Activated T-helper 1 cell treated with anti-CD3 and anti-CD28 coated beads, Interleukin-12 subunit alpha, Interleukin-12 subunit beta, Interleukin-2, Interleukin-4 antibody, amounts not matched to agents 30 ng/mL and 10 ng/mL and 1 ng/mL, durations not matched to agents 14 hours and 24 hours and 36 hours (primary cell): ENCODE results near the gene CRYGD. TPM values are rescaled to one million over a fixed set of nuclear protein-coding genes. Genes with fewer than 3 reads are reported as not detected.
"Not testable (repeated sequence)": the region's sequence is repeated elsewhere in the genome, so short reads cannot be mapped to it uniquely, and the experiment has no call there.

Experiments
- DNase-seq: peaks from one replicate; pipeline ENCODE4 v3.0.0; 2021; ENCODE audit warnings: low spot score
- H3K27ac Mint-ChIP-seq: one replicate; pipeline ENCODE4 v1.8.0; 2021; ENCODE audit warnings: mild to moderate bottlenecking, mixed read lengths
- H3K27me3 Mint-ChIP-seq: one replicate; pipeline ENCODE4 v1.8.0; 2022; ENCODE audit warnings: mild to moderate bottlenecking, moderate library complexity, mixed read lengths; ENCODE audit not compliant: insufficient read depth
- H3K36me3 Mint-ChIP-seq: one replicate; pipeline ENCODE4 v1.8.0; 2021; ENCODE audit warnings: low read depth, mixed read lengths
- H3K4me1 Mint-ChIP-seq: one replicate; pipeline ENCODE4 v1.8.0; 2021; ENCODE audit warnings: low read depth, mixed read lengths
- H3K4me3 Mint-ChIP-seq: one replicate; pipeline ENCODE4 v1.8.0; 2021; ENCODE audit warnings: mild to moderate bottlenecking, moderate library complexity, mixed read lengths
- H3K9me3 Mint-ChIP-seq: one replicate; pipeline ENCODE4 v1.8.0; 2021; ENCODE audit warnings: mixed read lengths
- intact Hi-C: fragments of 100-400 bp; cut with micrococcal nuclease; formaldehyde crosslinking; loops from one replicate; pipeline ENCODE4 v1.15.1; 2024
- total RNA-seq: library from RNA; stranded (reverse); gene quantifications from 2 replicates; pipeline ENCODE4 v1.2.3, GENCODE V29; 2022

The CRYGD gene
- total RNA-seq, 1 donor from 2014 or later = not detected

- DNase-seq = no peak
- no peaks in the 10 kb centered on the region for H3K4me1 Mint-ChIP-seq
- H3K27ac Mint-ChIP-seq = no peak overlapping the region
- H3K27me3 Mint-ChIP-seq = peaks cover 32% of the 10 kb centered on the region
- no peaks in the 10 kb centered on the region for H3K9me3 Mint-ChIP-seq
- H3K36me3 Mint-ChIP-seq = peaks cover 2% of the 10 kb centered on the region
- H3K4me3 Mint-ChIP-seq = no peak overlapping the region
- intact Hi-C loops = no loop called here
These were observed 927 bp upstream of the CRYGD start for GRCh38 chr2:208125251-208125650.

DNA sequence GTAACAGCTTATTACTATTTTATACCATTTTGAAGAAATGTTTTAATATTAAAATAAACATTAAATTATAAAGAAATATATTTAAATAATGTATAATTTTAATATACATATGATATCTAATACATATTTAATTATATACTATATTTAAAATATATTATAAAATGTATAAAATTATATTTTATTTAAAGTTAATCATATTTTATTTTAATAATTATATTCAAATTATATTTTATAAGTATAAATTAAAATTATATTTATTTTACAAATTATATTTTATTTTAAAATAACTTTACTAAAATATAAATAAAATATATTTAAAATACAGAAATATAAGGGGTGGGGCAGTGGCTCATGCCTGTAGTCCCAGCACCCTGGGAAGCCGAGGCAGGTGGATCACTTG lies 2.1 kb downstream of the CRYGD start:
- H3K36me3 Mint-ChIP-seq = peaks cover 2% of the 10 kb centered on the region
- intact Hi-C loops = no loop called here
- no peak overlapping the region for H3K4me3 Mint-ChIP-seq
- H3K9me3 Mint-ChIP-seq = no peaks in the 10 kb centered on the region
- H3K4me1 Mint-ChIP-seq = no peaks in the 10 kb centered on the region
- peaks cover 33% of the 10 kb centered on the region for H3K27me3 Mint-ChIP-seq
- no peak for DNase-seq
- H3K27ac Mint-ChIP-seq = no peak overlapping the region

- Mint-ChIP-seq H3K27ac (no peak overlapping the region), H3K27me3 (peaks cover 14% of the 10 kb centered on the region), H3K9me3 (no peaks in the 10 kb centered on the region), H3K4me1 (no peaks in the 10 kb centered on the region), H3K36me3 (peaks cover 2% of the 10 kb centered on the region), H3K4me3 (no peak overlapping the region)
- no peak for DNase-seq
- intact Hi-C loops = no loop called here
These were observed 5.4 kb downstream of the CRYGD start for GRCh38 chr2:208118918-208119317.

DNA sequence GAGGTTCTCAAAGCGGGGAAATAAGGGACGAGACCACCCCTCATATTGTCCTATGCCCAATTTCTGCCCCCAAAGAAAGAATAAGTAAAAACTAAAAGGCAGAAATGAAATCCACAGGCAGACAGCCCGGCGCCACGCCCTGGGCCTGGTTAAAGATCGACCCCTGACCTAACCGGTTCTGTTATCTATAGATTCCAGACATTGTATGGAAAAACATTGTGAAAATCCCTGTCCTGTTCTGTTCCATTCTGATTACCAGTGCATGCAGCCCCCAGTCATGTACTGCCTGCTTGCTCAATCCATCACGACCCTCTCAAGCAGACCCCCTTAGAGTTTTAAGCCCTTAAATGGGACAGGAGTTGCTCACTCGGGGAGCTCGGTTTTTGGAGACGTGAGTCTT lies 6.9 kb downstream of the CRYGD start:
- H3K4me3 Mint-ChIP-seq, H3K27me3 Mint-ChIP-seq, H3K27ac Mint-ChIP-seq, H3K9me3 Mint-ChIP-seq, H3K36me3 Mint-ChIP-seq, H3K4me1 Mint-ChIP-seq, intact Hi-C loops, DNase-seq: not testable (repeated sequence)

DNA sequence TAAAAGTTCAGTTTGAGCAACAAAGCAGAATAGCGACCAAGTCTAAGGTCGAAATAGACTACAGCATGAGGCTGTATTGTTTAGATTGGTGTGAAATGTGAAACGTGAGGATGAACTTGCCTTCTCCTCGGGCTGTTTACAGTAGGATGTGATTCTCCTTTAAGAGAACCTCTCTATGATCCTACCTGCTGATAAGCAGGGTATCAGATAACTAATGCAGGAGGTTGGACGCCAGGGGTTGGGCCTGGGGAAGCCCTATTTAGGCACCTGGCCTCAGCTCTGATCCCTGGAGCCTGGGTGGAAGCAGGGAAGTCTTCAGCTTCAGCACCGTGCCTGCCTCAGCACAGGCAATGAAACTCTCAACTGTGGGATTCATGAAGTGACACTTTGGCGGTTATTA lies 11.4 kb downstream of the CRYGD start:
- DNase-seq = no peak
- H3K4me3 Mint-ChIP-seq = no peak overlapping the region
- H3K4me1 Mint-ChIP-seq = no peaks in the 10 kb centered on the region
- no peaks in the 10 kb centered on the region for H3K9me3 Mint-ChIP-seq
- intact Hi-C loops = no loop called here
- H3K36me3 Mint-ChIP-seq = no peaks in the 10 kb centered on the region
- no peak overlapping the region for H3K27ac Mint-ChIP-seq
- no peaks in the 10 kb centered on the region for H3K27me3 Mint-ChIP-seq

GRCh38 chr2:208112273-208112745 lies 12.0 kb downstream of the CRYGD start:
- H3K4me3 Mint-ChIP-seq, H3K9me3 Mint-ChIP-seq, DNase-seq, intact Hi-C loops, H3K27me3 Mint-ChIP-seq, H3K36me3 Mint-ChIP-seq, H3K27ac Mint-ChIP-seq, H3K4me1 Mint-ChIP-seq: not testable (repeated sequence)

DNA sequence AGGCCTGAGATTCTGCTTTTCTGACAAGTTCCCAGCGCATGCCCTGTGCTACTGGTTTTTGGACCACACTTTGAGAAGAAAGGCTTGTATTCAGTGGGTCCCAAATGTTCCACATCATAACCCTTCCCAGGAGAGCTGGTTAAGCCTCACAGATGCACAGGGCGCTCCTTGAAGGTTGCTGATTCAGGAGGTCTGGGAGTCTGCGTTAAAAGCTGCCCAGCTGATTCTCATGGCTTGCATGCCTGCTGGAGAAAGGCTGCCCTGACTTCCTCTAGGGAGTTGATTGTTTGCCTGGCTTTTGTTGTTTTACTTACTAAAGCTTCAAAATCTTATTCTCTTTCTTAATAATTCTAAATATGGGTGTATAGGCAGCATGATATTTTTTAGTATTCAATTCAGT lies 20.7 kb downstream of the CRYGD start:
- intact Hi-C loops = no loop called here

DNA sequence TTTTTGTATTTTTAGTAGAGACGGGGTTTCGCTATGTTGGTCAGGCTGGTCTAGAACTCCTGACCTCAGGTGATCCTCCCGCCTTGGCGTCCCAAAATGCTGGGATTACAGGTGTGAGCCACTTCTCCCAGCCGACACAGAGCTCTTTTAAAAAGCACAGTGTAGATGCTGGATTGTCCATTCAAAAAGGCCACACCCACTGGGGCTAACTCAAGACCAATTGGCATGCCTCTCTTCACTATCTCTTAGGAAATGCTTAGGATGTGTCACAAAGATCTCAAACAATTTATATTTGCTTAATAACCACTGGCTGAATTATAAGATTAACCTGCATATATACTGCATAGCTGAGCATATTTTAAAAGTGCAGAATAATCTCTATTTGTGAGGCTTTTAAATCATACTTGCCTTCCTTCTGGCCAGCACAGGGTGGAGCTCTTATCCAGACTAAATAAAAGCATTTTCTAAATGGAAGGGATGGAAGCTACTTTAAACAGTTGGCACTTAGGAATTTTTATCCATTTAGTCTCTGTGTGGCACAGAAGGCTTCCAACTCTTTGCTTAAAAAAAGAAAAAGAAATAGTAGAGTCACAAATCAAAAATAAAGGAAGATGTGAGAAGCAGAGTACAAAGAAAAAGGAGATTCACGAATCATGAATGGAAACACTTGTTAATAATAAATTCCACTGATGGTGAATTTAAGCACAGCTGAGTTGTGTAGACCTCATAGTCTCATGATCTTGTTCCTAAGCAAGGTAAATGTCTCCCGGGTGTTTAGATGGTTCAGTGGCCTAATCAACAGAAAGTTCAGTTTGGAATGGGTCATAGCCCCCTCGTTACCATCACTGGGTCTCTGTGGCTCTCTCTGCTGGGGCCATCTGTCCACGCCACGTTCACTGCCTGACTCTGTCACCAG lies 22.4 kb downstream of the CRYGD start:
- Mint-ChIP-seq H3K9me3 (no peaks in the 10 kb centered on the region), H3K36me3 (no peaks in the 10 kb centered on the region)
- intact Hi-C loops = no loop called here

More for the DNA sequence above, 20.7 kb downstream of the CRYGD start:
- Mint-ChIP-seq H3K4me1 (no peaks in the 10 kb centered on the region), H3K4me3 (no peak overlapping the region), H3K27me3 (peaks cover 6% of the 10 kb centered on the region), H3K9me3 (no peaks in the 10 kb centered on the region), H3K36me3 (no peaks in the 10 kb centered on the region), H3K27ac (no peak overlapping the region)
- DNase-seq = no peak

GRCh38 chr2:208099682-208100470 lies 24.4 kb downstream of the CRYGD start:
- no peaks in the 10 kb centered on the region for H3K4me1 Mint-ChIP-seq
- H3K27ac Mint-ChIP-seq = no peak overlapping the region
- intact Hi-C loops = no loop called here
- no peaks in the 10 kb centered on the region for H3K9me3 Mint-ChIP-seq
- DNase-seq = no peak
- no peak overlapping the region for H3K4me3 Mint-ChIP-seq
- peaks cover 2% of the 10 kb centered on the region for H3K27me3 Mint-ChIP-seq
- H3K36me3 Mint-ChIP-seq = no peaks in the 10 kb centered on the region

More for the DNA sequence above, 22.4 kb downstream of the CRYGD start:
- Mint-ChIP-seq H3K4me1 (no peaks in the 10 kb centered on the region), H3K27ac (no peak overlapping the region), H3K27me3 (peaks cover 6% of the 10 kb centered on the region), H3K4me3 (no peak overlapping the region)
- no peak for DNase-seq

DNA sequence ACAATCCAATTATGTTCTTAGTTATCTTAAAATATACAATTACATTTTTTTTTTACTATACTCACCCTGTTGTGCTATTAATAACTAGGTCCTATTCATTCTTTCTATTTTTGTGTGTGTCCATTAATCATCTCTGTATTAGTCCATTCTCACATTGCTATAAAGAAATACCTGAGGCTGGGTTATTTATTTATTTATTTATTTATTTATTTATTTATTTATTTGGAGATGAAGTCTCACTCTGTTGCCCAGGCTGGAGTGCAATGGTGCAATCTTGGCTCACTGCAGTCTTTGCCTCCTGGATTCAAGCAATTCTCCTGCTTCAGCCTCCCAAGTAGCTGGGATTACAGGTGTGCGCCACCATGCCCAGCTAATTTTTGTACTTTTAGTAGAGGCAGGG lies 25.6 kb downstream of the CRYGD start:
- intact Hi-C loops, H3K27me3 Mint-ChIP-seq, DNase-seq, H3K4me3 Mint-ChIP-seq, H3K36me3 Mint-ChIP-seq, H3K9me3 Mint-ChIP-seq, H3K27ac Mint-ChIP-seq, H3K4me1 Mint-ChIP-seq: not testable (repeated sequence)

DNA sequence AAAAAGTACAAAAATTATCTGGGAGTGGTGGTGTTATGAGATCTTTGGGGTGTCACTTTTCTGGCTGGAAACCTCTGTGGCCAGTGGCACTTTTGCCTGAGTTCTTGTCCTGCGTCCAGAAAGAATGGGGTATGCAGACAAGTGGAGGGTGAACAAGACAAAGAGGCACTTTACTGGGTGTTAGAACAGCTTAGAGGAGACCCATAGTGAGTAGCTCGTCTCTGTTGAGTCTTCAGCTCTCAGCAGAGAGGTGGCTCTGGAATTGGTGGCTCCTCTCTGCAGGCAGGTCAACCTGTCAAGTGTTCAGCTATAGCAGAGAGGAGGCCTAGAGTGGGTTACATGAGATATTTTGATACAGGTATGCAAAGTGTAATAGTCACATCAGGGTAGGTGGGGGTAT lies 26.1 kb downstream of the CRYGD start:
- no peaks in the 10 kb centered on the region for H3K4me1 Mint-ChIP-seq
- H3K4me3 Mint-ChIP-seq = no peak overlapping the region
- intact Hi-C loops = no loop called here
- DNase-seq = no peak
- H3K9me3 Mint-ChIP-seq = no peaks in the 10 kb centered on the region
- H3K36me3 Mint-ChIP-seq = no peaks in the 10 kb centered on the region
- H3K27me3 Mint-ChIP-seq = peaks cover 2% of the 10 kb centered on the region
- H3K27ac Mint-ChIP-seq = no peak overlapping the region

GRCh38 chr2:208097801-208098200 lies 26.5 kb downstream of the CRYGD start:
- DNase-seq = no peak
- no peak overlapping the region for H3K27ac Mint-ChIP-seq
- H3K9me3 Mint-ChIP-seq = no peaks in the 10 kb centered on the region
- peaks cover 2% of the 10 kb centered on the region for H3K27me3 Mint-ChIP-seq
- H3K4me1 Mint-ChIP-seq = no peaks in the 10 kb centered on the region
- intact Hi-C loops = no loop called here
- H3K4me3 Mint-ChIP-seq = no peak overlapping the region
- no peaks in the 10 kb centered on the region for H3K36me3 Mint-ChIP-seq

GRCh38 chr2:208097313-208097712 lies 27.0 kb downstream of the CRYGD start:
- no peaks in the 10 kb centered on the region for H3K36me3 Mint-ChIP-seq
- intact Hi-C loops = no loop called here
- H3K27ac Mint-ChIP-seq = no peak overlapping the region
- H3K4me3 Mint-ChIP-seq = no peak overlapping the region
- DNase-seq = no peak
- peaks cover 2% of the 10 kb centered on the region for H3K27me3 Mint-ChIP-seq
- no peaks in the 10 kb centered on the region for H3K4me1 Mint-ChIP-seq
- H3K9me3 Mint-ChIP-seq = no peaks in the 10 kb centered on the region
